Type B pancreatic cell (in vitro differentiated cells): ENCODE measurements around the gene PAPPA2. TPM values are rescaled to one million over a fixed set of nuclear protein-coding genes. Genes with fewer than 3 reads are reported as not detected.

Experiments used
- DNase-seq: peaks from one replicate; pipeline ENCODE4 v3.0.0; 2021; ENCODE audit warnings: mixed read lengths; ENCODE audit not compliant: unreplicated experiment; ENCODE audit errors: extremely low spot score
- H3K27ac Mint-ChIP-seq: 2 replicates; pipeline ENCODE4 v1.8.0; 2021; ENCODE audit warnings: mild to moderate bottlenecking, mixed read lengths
- H3K27me3 Mint-ChIP-seq: 2 replicates; pipeline ENCODE4 v1.8.0; 2021; ENCODE audit warnings: mixed read lengths
- H3K36me3 Mint-ChIP-seq: 2 replicates; pipeline ENCODE4 v1.8.0; 2021; ENCODE audit warnings: mixed read lengths
- H3K4me1 Mint-ChIP-seq: one replicate; pipeline ENCODE4 v1.8.0; 2021; ENCODE audit warnings: mixed read lengths; ENCODE audit not compliant: unreplicated experiment
- H3K4me3 Mint-ChIP-seq: 2 replicates; pipeline ENCODE4 v1.8.0; 2021; ENCODE audit warnings: mild to moderate bottlenecking, mixed read lengths
- H3K9me3 Mint-ChIP-seq: 2 replicates; pipeline ENCODE4 v1.8.0; 2021; ENCODE audit warnings: mixed read lengths
- CTCF ChIP-seq: fragments of 200-600 bp; sonication (generic); conservative IDR thresholded peaks from 2 replicates; pipeline ENCODE4 v1.5.0; 2021; ENCODE audit warnings: antibody characterized with exemption, mild to moderate bottlenecking
- total RNA-seq: library from RNA; stranded (reverse); gene quantifications from 2 replicates; pipeline ENCODE4 v1.2.1, GENCODE V29; 2021; ENCODE audit warnings: low replicate concordance

The PAPPA2 gene
- total RNA-seq, 1 donor from 2014 or later = 0.87 TPM

GRCh38 chr1:176801514-176802020, 338.6 kb downstream of the PAPPA2 start:
- peaks cover 5% of the 10 kb centered on the region for H3K4me1 Mint-ChIP-seq
- DNase-seq = no peak
- no peak for TF ChIP-seq CTCF
- H3K27me3 Mint-ChIP-seq = peaks cover 8% of the 10 kb centered on the region
- H3K36me3 Mint-ChIP-seq = no peaks in the 10 kb centered on the region
- H3K4me3 Mint-ChIP-seq = no peak overlapping the region
- no peak overlapping the region for H3K27ac Mint-ChIP-seq
- H3K9me3 Mint-ChIP-seq = no peaks in the 10 kb centered on the region

DNA sequence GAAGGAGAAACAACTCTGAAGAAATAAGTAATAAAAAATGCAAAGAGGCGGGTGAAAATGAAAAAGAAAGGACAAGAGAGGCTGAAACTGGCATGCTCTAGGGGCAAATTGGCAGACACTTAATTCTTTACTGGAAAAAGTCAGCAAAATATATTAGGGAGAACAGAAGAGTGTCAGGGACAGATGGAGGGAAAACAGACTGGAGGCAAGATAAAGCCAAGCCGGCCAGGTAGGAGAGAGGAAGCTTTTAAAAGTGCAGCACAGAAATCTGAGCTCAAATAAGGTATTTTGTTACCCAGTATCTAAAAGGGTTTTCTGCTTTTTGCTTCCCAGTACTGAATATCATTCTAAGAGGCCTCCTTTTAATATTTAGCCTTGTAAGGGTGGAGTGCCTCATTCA, 339.3 kb downstream of the PAPPA2 start:
- Mint-ChIP-seq H3K4me1 (peaks cover 5% of the 10 kb centered on the region), H3K4me3 (no peak overlapping the region), H3K36me3 (no peaks in the 10 kb centered on the region), H3K27me3 (peaks cover 8% of the 10 kb centered on the region), H3K27ac (no peak overlapping the region), H3K9me3 (no peaks in the 10 kb centered on the region)
- DNase-seq = no peak
- TF ChIP-seq CTCF = no peak

- TF ChIP-seq CTCF = no peak
- H3K27ac Mint-ChIP-seq = no peak overlapping the region
- H3K27me3 Mint-ChIP-seq = peaks cover 8% of the 10 kb centered on the region
- no peaks in the 10 kb centered on the region for H3K36me3 Mint-ChIP-seq
- H3K9me3 Mint-ChIP-seq = no peaks in the 10 kb centered on the region
- H3K4me3 Mint-ChIP-seq = no peak overlapping the region
- no peak for DNase-seq
- H3K4me1 Mint-ChIP-seq = peaks cover 5% of the 10 kb centered on the region
Measured at GRCh38 chr1:176803042-176803441, 340.1 kb downstream of the PAPPA2 start.

DNA sequence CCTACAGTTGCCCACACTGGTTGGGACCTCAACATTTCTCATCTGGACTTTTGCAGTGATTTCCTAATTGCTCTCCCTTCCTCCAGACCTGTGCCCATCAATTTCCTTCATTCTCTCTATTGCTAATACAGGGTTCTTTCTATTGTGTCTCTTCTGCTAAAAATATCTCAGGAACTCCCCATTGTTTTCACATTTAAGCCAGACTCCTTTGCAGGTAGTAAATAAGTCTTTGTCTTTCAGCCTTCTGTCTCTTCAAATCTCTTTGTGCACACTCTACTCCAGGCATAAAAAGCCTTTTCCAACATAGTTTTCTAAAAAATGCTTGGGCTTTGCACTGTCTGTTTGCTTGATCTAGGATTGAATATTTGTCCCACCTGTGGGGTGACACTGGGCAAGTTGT, 340.6 kb downstream of the PAPPA2 start:
- no peak for DNase-seq
- peaks cover 5% of the 10 kb centered on the region for H3K4me1 Mint-ChIP-seq
- no peak overlapping the region for H3K4me3 Mint-ChIP-seq
- H3K27ac Mint-ChIP-seq = no peak overlapping the region
- H3K9me3 Mint-ChIP-seq = no peaks in the 10 kb centered on the region
- H3K27me3 Mint-ChIP-seq = peaks cover 8% of the 10 kb centered on the region
- no peak for TF ChIP-seq CTCF
- no peaks in the 10 kb centered on the region for H3K36me3 Mint-ChIP-seq

DNA sequence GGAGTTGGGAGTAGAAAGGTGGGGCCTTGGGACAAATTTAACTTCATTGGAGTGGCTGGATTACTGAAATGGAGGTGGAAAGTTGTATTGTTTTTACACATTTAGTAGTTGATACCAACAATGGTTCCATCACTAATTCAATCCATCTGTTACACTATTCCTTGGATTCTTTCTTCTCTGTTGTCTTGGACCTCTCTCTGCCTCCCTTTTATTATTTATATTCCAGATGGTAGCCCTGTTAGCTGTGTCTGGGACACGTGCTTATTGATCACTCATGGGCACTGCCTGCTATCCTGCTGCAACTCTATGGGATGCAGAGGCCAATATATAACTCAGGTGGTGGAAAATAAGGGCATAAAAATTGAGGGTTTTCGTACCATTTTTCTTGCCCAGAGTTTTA, 346.3 kb downstream of the PAPPA2 start:
- DNase-seq = no peak
- TF ChIP-seq CTCF = no peak
- no peaks in the 10 kb centered on the region for H3K9me3 Mint-ChIP-seq
- peaks cover 7% of the 10 kb centered on the region for H3K27me3 Mint-ChIP-seq
- H3K4me3 Mint-ChIP-seq = no peak overlapping the region
- H3K27ac Mint-ChIP-seq = no peak overlapping the region
- no peaks in the 10 kb centered on the region for H3K36me3 Mint-ChIP-seq
- peaks cover under 1% of the 10 kb centered on the region for H3K4me1 Mint-ChIP-seq
